HG02938 (cell line): ENCODE results near the gene G6PC1.
"Not testable (repeated sequence)": the region's sequence is repeated elsewhere in the genome, so short reads cannot be mapped to it uniquely, and the experiment has no call there.

Experiments used
- ATAC-seq: cut with Tn5 transposase; IDR thresholded peaks from one replicate; pipeline ENCODE4 v1.9.1; 2021; ENCODE audit warnings: mild to moderate bottlenecking, moderate library complexity; ENCODE audit not compliant: unreplicated experiment

The G6PC1 gene

GRCh38 chr17:42899981-42900380 is 618 bp upstream of the G6PC1 start:
- not testable (repeated sequence) for ATAC-seq

- ATAC-seq: no peak
Measured at GRCh38 chr17:42901535-42902229, 1.1 kb downstream of the G6PC1 start.

DNA sequence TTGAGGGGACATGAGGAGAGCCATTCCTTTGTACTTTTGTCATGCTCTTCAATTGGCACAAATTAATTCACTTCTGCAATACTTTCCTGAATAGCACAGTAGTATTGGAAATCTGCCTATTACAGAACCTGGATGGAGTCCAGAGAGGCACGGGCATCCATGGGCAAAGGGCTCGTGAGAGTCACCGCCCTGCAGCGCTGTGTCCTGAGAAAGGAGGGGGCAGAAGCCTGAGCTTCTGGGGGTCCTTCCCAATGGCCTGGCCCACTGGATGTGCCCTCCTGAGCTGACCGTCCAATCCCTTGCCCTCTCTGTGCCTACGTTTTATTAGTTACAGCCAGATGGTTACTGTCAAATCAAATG is 3.5 kb downstream of the G6PC1 start:
- ATAC-seq: no peak

DNA sequence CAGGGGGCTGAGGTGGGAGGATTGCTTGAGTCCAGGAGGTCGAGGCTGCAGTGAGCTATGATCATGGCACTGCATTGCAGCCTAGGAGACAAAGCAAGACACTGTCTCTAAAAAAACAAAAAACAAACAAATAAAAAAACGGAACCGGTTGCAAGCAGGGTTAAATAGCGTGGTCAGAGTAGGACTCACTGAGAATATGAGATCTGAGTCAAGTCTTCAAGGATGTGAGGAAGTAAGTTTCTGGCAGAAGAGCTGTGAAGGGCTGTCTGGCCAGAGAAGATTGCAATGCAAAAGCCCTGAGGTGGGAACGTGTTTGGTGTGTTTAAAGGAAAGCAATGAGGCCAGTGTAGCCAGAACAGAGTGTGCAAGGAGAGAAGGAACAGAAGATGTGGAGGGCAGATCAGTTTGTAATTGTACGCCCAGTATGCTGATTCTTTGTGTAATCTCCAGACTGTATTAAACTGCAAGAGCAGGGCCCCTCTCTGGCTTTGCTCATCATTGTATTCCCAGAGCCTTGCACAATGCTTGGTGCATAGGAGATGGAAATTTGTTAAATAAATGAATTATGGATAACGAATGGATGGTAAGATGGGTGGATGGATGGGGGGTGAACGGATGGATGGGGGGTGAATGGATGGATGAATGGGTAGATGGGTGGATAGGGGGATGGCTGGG is 6.3 kb downstream of the G6PC1 start:
- ATAC-seq: no peak

GRCh38 chr17:42908872-42909700 is 8.5 kb downstream of the G6PC1 start:
- no peak for ATAC-seq

GRCh38 chr17:42913522-42913921 is 12.9 kb downstream of the G6PC1 start:
- no peak for ATAC-seq

- no peak for ATAC-seq
Measured at GRCh38 chr17:42913981-42914617, 13.5 kb downstream of the G6PC1 start.

DNA sequence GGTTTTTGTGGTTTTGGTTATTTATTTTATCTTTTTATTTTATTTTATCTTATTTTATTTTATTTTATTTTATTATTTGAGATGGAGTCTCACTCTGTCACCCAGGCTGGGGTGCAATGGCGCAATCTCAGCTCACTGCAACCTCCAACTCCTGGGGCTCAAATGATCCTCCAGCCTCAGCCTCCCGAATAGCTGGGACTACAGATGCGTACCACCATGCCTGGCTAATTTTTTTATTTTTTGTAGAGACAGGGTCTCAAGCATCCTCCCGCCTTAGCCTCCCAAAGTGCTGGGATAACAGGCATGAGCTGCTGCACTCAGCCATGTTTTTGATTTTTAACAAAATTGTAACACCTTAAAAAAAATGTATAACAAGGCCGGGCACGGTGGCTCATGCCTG is 14.7 kb downstream of the G6PC1 start:
- ATAC-seq: not testable (repeated sequence)

DNA sequence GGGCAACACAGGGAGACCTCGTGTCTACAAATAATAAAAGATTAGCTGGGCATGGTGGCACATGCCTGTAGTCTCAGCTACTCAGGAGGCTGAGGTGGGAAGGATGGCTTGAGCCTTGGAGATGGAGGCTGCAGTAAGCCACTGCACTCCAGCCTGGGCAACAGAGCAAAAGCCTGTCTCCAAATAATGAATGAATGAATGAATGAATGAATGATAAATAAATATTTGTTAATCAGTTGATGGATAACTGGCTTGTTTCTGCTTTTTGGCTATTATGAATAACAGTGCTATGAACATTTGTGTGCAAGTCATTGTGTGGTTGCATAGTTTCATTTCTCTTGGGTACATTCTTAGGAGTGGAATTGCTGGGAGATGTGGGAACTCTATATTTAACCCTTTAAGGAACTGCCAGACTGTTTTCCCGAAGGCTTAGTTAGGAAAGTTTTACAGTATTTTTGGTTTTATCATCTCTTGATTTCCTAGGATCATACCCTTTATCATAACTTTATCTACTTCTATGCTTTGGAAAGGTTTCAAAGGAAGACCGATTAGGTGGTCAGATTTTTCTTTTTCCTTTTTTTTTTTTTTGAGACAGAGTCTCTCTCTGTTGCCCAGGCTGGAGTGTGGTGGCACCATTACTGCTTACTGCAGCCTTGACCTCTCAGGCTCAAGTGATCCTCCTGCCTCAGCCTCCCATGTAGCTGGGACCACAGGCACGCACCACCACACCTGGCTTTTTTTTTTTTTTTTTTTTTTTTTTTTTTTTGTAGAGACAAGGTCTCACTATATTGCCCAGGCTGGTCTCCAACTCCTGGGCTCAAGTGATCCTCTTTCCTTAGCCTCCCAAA is 16.0 kb downstream of the G6PC1 start:
- not testable (repeated sequence) for ATAC-seq

DNA sequence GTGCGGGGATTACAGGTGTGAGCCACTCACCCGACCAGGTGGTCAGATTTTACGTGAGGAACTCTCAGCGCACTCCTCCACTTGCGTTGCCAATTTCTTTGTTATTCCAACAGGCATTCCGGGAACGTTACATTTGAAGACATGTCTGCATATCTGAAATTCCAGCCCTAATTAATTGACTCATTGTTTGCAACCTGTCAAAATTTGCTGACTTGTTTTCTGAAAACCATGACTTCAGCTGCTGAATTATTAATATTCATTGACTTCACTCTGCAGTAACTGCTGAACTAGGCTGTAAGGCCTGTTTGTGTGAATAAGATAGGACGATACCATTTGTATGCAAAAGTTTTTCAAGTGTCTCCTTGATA is 16.6 kb downstream of the G6PC1 start:
- ATAC-seq: no peak

DNA sequence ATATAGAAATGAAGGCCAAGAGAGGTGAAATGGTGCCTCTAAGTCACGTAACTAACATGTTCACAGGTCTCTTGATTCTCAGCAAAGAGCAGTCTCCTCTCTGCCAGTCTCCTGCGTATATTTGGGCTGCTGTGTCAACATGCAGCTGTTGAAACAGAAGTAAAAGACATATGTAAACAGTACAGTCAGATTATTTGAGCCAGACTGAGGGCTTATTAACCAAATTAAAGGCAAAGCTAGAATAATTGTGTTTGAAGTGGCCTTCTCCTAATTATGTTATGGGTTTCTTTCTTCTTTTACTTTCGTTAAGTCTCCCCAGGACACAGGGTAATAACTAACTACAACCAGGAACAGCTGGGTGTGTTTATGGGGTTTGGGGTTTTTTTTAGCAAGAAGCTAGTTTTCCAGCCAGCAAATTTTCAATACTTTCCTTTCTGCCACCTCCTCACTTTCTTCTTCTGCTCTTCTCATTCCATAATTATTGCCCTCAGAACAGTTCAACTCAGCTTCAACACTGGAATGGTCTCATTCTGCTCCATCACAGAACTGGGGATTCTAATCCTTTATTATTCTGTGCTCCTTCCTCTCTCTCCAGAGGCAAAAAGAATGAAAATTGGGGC is 18.4 kb downstream of the G6PC1 start:
- ATAC-seq: no peak

GRCh38 chr17:42919522-42920077 is 19.0 kb downstream of the G6PC1 start:
- ATAC-seq: not testable (repeated sequence)

- ATAC-seq: no peak
Measured at GRCh38 chr17:42920106-42920900, 19.7 kb downstream of the G6PC1 start.

GRCh38 chr17:42920922-42921321 is 20.3 kb downstream of the G6PC1 start:
- no peak for ATAC-seq

- no peak for ATAC-seq
Measured at GRCh38 chr17:42922294-42922693, 21.7 kb downstream of the G6PC1 start.

- not testable (repeated sequence) for ATAC-seq
Measured at GRCh38 chr17:42923472-42923871, 22.9 kb downstream of the G6PC1 start.

- ATAC-seq: no peak
Measured at GRCh38 chr17:42924891-42925290, 24.3 kb downstream of the G6PC1 start.

DNA sequence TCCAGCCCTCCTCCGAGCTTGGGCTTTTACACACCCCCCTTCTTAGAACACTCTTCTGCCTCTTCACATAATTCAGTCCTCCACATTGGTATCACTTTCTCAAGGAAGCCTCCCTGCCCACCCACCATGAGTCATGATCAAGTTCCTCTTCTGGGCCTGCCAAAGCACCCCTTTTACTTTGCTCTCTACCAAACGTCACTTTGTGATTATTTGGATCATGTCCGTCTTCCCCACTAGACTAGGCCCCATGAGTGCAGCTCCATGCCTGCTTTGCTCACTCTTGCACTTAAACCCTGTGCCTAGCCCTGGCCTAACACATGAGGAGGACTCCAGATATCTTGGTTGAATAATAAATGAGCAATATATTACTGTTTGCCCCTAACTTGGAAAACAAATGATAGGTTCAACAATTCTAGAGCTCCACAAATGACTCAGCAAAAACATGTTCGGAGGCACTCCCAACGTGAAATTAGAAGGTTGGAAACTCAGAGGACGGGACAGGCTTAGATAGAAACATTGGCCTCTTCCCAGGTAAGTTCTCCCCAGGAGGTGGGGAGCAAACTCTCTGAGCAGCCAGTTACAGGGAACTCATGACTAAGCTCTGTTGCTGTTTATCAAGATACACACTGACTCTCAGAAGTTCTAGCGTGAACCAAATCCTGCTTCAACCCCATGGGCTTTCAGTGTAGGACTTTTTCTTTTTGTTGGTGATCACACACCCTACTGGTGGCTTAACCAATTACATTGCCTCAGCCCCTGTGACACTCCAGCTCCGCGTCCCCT is 28.3 kb downstream of the G6PC1 start:
- no peak for ATAC-seq
